Stimulated activated CD4-positive, alpha-beta T cell treated with anti-CD3 and anti-CD28 coated beads, Interleukin-15, amount 100 ng/mL, for 48 hours (primary cell): ENCODE data around the gene KCNJ6.

Experiments used
- DNase-seq, 2 donors: peaks; one replicate each; pipeline ENCODE4 v3.0.0-alpha.2; 2020; ENCODE audit warnings: low read depth in 2 of 2

The KCNJ6 gene

DNA sequence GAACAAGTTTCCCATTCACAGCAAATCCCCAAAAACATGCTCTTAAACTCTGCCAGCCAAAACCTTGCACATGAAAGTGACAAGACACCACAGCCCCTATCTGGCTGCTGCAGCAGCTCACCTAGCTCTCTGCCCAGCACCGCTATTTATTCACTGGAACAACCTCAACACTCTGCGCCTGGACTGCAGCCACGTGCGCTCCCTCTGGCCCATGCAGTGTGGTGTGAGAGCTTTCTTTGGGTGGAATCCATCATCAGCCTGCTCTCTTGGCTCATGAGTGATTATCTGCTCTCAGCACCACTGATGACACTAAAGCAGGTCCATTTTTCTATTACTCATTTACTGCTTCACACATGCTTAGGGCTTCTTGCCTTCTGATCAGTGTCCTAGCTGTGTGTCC, 11.4 kb downstream of the KCNJ6 start:
- no peak for DNase-seq

DNA sequence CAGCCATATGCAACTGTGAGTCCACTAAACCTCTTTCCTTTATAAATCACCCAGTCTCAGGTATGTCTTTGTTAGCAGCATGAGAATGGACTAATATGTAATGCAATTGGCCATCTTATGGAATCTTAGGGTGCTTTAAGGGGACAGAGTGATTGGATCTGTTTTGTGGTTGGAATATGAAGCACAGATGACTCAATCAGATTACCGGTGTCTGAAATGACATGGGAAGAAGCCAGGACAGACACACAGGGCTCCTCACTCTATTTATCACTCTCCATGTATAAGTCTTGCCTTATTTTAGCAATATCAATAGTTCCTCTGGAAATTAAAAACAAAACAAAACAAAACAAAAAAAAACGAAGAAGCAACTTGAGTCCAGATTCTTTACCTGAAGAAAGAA, 12.9 kb downstream of the KCNJ6 start:
- no peak for DNase-seq

DNA sequence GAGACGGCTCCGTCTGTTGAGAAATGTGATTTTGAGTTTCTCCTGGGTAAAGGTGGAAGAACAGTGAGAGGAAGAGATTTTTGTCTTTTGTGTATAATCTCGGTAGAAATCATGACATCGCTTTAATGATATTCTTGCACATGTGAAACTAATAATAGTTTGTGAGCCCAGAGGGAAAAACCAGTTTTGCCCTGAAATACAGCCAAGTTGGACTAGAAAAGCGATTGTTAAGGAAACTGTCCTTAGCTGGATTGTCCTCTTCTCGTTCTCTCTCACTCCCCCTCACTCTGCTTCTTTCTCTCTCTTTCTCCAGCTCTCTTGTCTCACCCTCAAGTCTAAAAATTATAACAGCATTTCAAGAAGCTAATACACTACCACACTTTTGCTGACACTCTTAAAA, 17.1 kb downstream of the KCNJ6 start:
- no peak for DNase-seq

DNA sequence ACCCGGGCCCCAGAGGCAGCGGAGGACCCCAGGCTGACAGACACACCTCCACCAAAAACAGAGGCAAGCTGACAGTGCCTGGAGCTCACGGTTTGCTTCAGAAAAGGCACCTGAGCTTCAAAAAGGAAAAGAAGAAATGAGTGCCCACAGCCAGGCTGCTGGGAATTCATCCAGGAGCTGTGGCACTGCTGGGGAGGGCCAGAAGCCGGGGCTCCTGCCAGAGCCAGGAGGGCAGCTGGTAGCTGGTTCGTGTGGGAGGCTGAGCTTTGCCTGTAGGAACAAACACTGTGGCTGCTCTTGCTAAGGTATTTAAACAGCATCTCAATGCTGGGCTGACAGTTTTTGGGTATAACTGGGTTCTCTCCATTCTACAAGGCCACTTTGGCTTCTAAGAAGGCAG, 19.5 kb downstream of the KCNJ6 start:
- no peak for DNase-seq

DNA sequence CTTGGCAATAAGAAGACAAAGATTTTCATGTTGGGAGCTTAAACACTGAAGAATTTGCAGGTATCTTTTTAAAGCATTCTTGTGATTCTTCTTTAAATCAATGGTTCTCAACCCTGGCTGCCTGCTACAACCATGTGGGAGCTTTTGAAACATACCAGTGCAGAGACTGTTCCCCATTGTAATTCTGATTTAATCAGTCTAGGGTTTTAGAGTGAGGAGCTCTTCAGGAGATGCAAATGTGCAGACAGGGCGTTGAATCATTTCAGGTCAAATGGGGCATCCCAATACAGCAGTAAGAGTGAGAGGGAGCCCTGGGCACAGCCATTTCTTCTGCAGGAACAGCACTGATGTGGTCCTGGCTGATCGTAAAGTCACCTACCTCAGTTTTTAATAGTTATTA, 24.3 kb downstream of the KCNJ6 start:
- DNase-seq = no peak

DNA sequence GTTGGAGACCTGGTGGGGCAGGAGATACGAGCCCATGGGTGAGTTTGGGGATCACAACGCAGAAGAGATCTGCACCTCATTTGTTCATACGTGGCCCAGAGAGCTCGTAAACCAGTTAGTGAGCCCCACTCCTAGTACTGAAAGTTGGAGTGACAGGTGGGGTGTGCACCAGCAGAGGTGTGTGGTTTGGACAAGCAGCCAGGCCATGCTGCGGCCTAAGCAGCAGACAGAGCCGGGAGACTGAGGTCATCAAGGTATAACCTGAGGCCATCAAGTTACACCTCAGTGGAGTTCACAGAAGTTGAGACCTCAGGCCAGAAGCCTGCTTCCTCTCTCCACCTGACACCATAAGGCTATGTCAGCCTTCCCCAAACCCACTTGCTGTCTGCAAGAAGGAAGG, 27.6 kb downstream of the KCNJ6 start:
- no peak for DNase-seq

DNA sequence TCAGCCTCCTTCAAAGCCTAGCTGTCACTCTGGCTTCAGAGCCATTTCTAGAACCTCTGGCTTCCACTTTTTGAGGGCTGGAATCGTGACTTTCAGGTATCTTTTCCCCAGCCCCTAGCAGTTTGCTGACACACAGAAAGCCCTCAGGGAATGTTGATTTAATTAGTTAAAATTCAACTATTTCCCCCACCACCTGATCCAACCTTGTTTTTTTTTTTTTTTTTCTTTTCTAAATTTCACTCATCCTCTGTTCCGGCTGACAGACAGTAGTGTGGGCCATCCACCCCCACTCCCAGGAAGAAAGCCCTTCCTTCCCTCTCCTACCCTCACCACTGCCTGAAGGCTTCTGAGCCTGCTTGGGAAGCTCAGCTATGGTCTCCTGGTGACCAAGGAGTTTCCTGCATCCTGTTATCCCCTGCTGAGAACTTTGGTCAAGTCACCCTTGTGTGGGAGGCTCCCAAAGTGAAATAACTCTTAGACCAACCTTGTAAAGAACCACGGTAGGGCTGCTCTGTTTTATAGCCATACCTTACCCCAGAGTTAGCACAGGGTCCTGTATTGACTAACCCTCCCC, 29.4 kb downstream of the KCNJ6 start:
- no peak for DNase-seq

DNA sequence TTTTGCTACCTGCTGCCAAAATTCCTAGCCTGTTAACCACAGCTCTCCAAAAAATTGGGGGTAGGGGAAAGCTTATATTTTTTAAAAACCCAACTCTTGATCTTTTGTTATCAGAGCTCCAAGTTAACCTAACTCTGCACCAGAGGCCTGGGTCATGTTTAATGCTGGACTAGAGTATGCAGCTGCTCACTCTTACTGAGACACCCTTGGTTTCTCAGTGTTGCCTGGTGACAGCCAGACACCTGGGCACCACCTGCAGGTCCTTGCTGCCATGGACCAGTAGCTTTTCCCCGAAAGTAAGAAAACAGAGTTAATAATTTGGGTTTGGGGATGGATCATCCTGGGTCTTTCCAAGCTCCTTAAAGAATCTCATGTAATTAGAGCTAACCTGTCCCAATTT, 30.1 kb downstream of the KCNJ6 start:
- no peak for DNase-seq

DNA sequence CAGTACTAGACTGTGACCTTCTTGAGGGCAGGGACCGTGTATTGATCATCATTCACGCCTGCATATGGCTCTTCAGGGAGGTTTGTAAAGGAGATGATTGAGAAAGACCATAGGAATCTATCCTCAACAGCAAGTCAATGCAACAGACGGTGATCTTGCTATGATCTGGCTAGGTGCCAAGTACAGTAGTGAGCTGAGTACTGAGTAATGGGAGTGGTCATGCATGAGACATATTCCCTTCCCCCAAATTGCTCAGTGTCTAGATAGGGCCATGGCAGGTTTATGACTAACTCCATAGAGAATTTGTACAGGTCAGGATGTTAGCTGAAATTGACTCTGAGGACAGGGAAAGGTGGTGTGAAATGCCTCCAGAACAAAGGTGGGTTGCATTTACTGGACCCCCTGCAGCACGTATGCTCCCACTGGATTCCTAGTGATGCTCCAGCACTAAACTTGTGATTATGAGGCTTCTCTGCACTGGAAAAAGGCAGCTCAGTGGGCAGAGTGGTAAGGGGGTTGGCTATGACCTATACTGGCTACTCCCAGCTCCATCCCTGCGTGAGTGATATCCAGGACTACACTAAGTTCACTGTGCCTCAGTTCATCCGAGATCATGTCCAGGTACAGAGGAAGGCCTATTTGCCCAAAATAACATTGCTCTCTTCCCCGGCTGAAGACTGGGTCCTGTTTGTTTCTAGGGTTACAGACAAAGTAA, 37.2 kb downstream of the KCNJ6 start:
- no peak for DNase-seq

DNA sequence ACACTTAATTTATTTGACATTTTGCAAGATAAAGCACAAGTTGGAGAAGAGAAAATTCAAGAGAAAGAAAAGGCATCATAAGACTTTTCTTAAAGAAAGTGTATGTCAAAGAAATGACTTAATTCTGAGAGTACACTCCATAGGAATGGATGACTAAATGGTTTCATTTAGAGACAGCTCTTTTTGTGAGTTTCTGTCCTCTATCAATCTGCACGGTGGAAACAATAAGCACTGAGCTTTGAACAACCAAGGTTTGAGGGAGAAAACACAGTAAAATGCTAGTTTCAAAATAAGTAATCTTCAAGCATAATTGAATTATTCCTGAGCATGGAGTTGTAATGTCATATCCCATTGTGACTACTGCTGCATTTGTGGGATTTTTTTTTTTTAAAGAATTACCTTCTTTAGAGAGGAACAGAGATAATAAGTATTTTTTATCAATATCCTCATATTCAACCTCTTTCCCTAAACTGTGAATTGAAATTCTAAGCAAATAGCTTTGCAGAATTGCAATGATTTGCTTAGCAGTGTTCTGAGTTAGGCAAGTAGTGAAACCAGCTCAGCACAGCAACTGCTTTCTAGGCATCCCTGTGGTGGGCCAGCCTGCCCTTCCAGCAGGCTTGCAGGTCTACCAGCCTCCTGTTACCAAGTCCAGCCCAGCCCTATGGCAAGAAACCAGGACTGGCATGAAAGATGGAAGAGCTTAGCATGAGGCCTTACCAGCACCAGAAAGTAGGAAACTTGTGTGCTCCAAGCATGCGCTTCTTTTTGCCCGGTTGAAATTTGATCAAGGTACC, 38.2 kb downstream of the KCNJ6 start:
- DNase-seq = no peak

DNA sequence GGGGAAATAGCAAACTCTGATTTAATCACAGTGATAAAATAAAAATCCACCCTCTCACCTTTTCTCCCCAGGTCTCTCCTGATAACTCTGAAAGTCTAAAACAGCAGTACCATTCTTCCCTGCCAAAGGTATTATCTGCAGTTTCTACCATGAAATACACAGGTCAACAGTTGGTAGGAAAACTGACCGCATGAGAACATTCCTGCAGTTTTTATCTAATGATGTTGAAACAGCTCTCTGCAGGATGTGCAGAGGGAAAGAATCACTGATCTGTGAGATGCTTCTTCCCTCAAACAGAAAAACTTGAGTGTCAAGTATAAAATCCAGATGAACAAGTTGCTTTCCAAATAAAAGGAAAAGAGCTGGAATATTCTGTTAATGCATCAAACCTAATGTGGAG, 39.1 kb downstream of the KCNJ6 start:
- no peak for DNase-seq

DNA sequence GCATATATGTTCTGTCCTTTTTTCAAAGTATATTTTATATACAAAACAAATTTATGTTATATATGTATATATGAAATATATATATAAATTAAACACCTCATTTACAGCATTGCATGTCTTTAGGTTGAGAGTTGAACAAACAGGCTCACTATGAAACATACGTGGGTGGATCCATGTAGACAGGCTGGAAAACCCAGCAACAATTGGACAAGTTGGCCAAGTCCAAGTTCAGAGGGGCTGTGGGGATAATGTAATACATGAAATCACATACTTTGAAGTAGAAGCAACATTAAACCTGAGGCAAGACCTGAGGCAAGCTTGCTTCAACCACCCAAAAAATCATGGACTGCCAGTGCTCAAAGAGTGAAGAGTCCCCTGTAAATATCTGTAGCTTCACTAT, 39.7 kb downstream of the KCNJ6 start:
- DNase-seq = no peak

DNA sequence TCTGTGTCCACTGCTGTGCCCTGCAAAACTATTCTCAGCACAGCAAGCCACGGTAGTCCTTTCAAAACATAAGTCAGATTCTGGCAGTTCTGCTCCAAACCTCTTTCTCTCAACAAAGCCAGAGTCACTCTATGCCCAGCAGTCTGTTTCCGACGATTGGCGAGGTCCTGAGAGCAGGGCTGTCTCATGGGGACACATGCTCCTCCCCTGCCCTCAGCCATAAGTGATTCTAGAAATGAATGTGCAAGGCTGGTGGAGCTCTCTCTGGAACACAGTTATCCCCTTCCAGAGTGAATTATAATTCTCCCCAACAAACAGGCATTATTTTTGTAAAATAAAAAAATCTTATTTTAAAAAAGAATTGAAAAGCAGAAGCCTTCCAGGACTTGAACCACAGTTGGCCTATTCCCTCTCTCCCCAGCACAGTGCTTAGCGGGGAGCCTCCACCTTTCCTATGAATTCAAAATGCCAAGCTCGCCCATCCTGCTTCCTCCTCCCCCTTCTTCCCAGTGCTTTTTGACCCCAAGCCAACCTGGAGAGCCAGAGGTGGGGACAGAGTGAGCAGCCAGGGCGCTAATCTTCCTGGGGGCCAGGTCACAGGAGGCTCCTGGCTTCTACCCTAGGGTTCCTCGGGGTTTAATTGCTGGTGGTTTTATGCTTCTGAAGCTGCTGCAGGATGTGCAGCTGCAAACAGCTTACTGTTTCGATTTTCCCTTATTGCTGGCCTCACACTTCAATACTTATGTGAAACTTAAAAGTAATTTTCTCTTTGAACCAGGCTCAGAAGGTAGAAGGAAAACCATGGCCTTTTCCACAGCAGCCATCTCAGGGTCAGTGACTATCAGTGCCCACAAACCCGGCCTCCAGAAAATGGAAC, 41.1 kb downstream of the KCNJ6 start:
- no peak for DNase-seq

DNA sequence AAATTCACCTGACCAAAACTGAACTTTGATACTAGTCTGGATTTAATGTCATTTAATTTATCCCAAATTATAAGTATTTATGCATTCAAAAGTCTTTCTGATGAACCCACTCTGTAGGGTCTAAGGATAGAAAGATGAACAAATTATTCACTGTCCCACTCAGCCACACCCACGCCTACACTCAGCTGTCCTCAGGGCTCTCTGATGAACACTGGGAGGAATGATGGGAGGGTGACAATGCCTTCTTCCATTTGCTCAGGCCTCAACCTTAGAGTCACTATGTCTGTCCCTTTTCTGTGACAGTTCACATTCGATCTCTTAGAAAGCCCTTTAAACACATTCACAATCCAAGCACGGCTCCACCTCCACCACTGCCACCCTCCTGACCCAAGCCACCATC, 41.8 kb downstream of the KCNJ6 start:
- no peak for DNase-seq

DNA sequence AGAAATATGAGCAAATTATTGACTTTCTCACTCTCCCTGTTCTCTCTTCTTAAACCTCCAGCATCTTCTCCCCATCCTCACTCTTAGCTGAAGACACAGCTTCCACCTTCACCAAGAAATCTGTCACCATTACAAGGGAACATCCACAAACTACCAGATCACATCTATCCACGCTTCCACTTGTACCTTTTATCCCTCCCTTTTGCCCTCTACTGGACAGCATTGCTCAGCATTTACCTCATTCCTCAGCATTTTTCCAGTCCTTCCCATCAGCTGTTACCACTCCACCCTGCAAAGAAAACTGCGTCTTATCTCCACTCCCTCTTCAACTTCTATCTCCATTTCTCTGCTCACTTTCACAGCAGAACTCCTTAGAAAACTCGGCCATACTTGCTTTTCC, 42.6 kb downstream of the KCNJ6 start:
- no peak for DNase-seq

DNA sequence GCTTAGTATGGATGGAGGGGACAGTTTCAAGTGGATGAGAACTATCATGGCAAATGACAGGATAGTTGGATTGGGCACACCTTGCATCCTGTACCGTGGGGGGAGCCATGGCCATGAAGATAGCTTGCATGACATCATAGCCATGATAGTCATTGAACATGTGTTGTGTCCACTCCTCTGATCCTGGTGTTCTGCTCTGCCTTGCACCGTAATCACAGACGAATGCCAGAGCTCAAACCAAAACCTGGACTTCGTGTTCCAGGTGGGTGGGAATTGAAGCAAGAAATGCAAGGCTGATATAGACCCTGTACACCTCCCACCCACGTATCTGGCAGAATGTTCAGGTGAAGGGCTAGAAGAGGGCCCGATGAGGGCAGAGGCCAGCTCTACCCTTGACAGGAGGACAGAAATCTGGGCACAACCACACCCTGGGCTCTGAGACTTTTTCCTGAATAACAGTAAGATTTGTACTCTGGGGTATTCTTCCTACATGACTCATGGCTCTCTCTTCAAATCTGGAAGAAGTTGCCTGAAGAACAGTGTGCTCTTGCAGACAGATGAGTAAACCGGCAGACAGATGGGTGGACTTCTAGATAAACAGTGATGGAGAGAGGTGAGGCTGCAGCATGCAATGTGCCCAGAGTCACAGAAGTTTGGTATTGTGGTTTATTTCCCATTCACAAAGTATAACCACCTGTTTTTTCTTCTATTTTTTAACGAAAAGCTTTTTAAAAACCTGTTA, 45.0 kb downstream of the KCNJ6 start:
- DNase-seq = no peak

DNA sequence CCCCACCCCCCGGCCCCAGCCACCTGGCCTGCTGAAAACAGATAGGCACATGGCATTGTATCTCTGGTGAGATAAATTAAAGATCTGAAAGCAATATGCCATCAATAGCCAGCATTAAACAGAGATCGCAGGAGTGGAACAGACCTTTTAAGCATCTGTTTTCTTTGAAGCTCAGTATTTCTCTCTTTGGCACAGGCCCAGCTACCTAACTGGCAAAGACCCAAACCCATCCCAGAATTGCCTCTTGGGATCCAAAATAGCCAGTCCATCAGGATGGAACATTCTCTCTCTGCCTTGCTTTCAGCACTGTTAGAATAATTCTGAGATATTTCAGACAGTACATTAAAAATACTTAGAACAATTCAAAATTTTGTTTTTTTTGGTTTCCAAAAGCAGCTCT, 46.0 kb downstream of the KCNJ6 start:
- no peak for DNase-seq

DNA sequence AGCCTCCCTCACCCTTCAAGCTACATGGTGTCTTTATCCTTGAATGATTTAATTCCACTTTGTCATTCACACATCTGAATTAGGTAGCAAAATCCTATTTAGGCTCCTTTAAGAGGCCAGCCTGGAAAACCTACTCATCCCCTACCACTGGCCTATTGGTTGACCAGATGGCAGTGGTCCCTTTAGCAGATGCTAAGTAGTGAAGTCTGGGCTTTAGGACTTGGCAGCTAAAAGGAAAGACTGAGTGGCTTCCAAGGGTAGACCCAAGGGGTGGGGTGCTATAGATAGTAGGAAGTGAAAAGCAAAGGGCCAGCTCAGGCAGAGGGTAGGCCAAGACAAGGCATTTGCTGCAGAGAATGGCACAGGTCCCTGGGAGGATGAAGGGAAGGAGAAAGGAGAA, 46.6 kb downstream of the KCNJ6 start:
- DNase-seq = no peak

DNA sequence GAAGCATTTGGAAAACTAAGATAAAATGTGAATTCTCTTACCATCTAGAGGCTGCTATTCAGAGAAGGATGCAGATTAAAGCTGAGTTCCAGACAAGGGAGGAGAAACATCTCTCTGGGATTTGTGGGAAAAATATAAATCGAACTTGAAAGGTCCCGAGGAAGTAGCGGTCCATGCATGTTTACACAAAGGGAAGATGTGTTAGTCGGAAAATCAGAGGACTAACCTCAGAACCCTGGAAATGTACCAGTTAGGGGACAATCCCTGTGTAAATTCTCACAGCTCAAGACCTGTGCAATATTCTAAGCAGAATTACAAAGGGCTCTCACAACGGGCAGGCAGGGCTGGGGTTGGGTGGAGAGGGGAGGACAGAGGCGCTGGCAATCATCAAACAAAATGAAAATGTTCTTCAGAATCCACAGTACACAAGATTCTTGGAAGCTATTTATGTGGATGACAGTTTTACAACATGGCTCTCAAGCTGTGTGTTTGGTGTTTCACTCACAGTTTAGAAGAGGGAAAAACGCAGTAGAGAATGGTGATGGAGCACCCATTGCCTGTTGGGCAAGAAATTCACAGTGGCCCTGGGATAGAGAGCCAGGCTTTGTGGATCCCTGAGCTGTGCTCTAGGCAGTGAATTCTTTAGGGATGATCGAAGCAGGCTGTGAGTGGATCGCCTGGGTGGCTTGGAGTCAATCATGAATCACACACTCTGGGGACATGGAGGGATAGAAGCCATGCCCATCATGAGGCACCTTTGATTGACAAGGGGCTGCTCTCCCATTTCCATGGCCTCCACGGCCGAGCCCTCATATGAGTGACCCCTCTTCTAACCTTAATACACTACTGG, 47.6 kb downstream of the KCNJ6 start:
- DNase-seq = no peak

DNA sequence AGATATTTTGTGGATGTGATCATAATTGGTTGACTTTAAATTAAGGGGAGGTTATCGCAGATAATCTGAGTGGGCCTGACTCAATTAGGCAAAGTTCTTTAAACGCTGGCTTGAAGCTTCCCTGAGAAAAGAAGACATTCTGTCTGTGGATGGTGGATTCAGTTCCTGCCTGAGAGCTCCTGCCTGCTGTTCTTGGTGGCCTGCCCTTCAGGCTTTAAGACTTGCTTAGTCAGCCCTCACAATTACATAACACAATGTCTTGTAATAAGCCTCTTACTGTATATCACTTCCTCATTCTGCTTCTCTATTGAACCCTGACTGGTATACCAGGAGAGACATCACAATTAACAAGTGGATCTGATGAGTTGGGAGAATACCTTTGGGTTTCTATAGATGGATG, 50.2 kb downstream of the KCNJ6 start:
- no peak for DNase-seq

DNA sequence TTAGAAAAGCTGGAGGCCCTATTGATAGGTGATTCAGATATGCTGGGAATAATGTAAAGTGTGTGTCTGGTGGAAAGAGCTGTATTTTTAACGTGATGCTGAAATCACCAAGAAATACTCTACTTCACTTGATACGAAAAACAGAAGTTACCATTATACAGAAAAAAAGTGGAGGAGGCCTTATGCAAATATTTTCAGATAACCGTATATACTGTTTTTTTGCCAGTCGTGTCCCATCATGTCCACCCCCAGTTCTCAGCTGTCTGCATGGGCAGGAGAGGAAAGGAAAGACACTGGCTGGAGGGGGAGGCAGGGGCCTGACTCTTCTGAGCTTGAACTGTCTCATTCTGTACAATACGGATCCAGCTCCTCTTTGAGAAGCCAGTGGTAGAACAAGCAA, 51.1 kb downstream of the KCNJ6 start:
- DNase-seq = no peak
